HCT116 (cell line): Measurements from ENCODE around the gene ABL2.

Experiments
- CEBPB ChIP-seq: IDR thresholded peaks from 2 replicates; pipeline ENCODE4 v1.6.1; 2012; ENCODE audit warnings: low read depth
- EGR1 ChIP-seq: IDR thresholded peaks from 2 replicates; pipeline ENCODE4 v1.6.1; 2012; ENCODE audit warnings: low read depth
- EZH2 ChIP-seq: fragments of 200-600 bp; sonication (generic); IDR thresholded peaks from 2 replicates; pipeline ENCODE4 v1.6.1; 2017; ENCODE audit warnings: antibody characterized with exemption, mixed run types
- EZH2phosphoT487 ChIP-seq: fragments of 200-600 bp; IDR thresholded peaks from 2 replicates; pipeline ENCODE4 v1.6.1; 2018; ENCODE audit warnings: antibody characterized with exemption, borderline replicate concordance
- JUND ChIP-seq: IDR thresholded peaks from 2 replicates; pipeline ENCODE4 v1.6.1; 2012
- POLR2A ChIP-seq: IDR thresholded peaks from 2 replicates; pipeline ENCODE4 v1.7.0; 2011; ENCODE audit warnings: borderline replicate concordance; ENCODE audit not compliant: insufficient read depth, insufficient read length; ENCODE audit errors: extremely low read depth
- POLR2AphosphoS5 ChIP-seq: IDR thresholded peaks from 2 replicates; pipeline ENCODE4 v1.6.1; 2011; ENCODE audit warnings: mild to moderate bottlenecking, low read depth, low read length, moderate library complexity
- RAD21 ChIP-seq: IDR thresholded peaks from 2 replicates; pipeline ENCODE4 v1.6.1; 2012; ENCODE audit warnings: low read depth, mild to moderate bottlenecking
- SIN3A ChIP-seq: IDR thresholded peaks from 2 replicates; pipeline ENCODE4 v1.6.1; 2012; ENCODE audit warnings: low read depth
- TCF7L2 ChIP-seq: IDR thresholded peaks from 2 replicates; pipeline ENCODE4 v1.7.0; 2011; ENCODE audit warnings: borderline replicate concordance, inconsistent platforms; ENCODE audit not compliant: insufficient read depth, insufficient read length; ENCODE audit errors: extremely low read depth
- ZFX ChIP-seq: fragments of 450-650 bp; IDR thresholded peaks from 2 replicates; pipeline ENCODE4 v1.6.1; 2017
- TF ChIP-seq, protein P1 (sequence below): IDR thresholded peaks from 2 replicates; pipeline ENCODE4 v1.6.1; 2011; ENCODE audit warnings: mild to moderate bottlenecking, low read length, moderate library complexity; ENCODE audit not compliant: insufficient replicate concordance; ENCODE audit errors: extremely low read depth
- TF ChIP-seq, protein P2 (sequence below), 3 experiments: fragments of 200-600 bp in 1 of 3; sonication (generic) in 1 of 3; IDR thresholded peaks in 2 of 3; conservative IDR thresholded peaks in 1 of 3; 2 replicates each; pipeline ENCODE4 v1.5.1; 2012 to 2017; ENCODE audit warnings: low read depth in 2 of 3, low read length in 2 of 3, antibody characterized with exemption in 1 of 3, borderline replicate concordance in 1 of 3, control low read depth in 1 of 3, mild to moderate bottlenecking in 1 of 3, mixed read lengths in 1 of 3, mixed run types in 1 of 3, moderate library complexity in 1 of 3; ENCODE audit not compliant: insufficient read depth in 1 of 3
- TF ChIP-seq, protein P3 (sequence below): IDR thresholded peaks from 2 replicates; pipeline ENCODE4 v1.6.1; 2012

DNA sequence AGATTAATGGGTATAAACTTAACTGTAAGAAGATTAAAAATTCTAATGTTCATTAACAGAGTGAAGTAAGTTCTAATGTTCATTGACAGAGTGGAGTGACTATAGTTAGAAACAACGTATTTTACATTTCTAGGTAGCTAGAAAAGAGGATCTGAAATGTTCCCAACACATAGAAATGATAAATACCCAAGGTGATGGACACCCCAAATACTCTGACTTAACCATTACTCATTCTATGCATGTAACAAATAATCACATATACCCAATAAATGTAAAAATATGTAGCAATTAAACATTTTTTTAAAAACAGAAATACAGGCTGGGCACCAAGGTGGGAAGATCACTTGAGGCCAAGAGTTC, 62.1 kb downstream of the ABL2 start:
- TF ChIP-seq, protein P1, sequence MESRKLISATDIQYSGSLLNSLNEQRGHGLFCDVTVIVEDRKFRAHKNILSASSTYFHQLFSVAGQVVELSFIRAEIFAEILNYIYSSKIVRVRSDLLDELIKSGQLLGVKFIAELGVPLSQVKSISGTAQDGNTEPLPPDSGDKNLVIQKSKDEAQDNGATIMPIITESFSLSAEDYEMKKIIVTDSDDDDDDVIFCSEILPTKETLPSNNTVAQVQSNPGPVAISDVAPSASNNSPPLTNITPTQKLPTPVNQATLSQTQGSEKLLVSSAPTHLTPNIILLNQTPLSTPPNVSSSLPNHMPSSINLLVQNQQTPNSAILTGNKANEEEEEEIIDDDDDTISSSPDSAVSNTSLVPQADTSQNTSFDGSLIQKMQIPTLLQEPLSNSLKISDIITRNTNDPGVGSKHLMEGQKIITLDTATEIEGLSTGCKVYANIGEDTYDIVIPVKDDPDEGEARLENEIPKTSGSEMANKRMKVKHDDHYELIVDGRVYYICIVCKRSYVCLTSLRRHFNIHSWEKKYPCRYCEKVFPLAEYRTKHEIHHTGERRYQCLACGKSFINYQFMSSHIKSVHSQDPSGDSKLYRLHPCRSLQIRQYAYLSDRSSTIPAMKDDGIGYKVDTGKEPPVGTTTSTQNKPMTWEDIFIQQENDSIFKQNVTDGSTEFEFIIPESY: no peak
- TF ChIP-seq, protein P2, sequence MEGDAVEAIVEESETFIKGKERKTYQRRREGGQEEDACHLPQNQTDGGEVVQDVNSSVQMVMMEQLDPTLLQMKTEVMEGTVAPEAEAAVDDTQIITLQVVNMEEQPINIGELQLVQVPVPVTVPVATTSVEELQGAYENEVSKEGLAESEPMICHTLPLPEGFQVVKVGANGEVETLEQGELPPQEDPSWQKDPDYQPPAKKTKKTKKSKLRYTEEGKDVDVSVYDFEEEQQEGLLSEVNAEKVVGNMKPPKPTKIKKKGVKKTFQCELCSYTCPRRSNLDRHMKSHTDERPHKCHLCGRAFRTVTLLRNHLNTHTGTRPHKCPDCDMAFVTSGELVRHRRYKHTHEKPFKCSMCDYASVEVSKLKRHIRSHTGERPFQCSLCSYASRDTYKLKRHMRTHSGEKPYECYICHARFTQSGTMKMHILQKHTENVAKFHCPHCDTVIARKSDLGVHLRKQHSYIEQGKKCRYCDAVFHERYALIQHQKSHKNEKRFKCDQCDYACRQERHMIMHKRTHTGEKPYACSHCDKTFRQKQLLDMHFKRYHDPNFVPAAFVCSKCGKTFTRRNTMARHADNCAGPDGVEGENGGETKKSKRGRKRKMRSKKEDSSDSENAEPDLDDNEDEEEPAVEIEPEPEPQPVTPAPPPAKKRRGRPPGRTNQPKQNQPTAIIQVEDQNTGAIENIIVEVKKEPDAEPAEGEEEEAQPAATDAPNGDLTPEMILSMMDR (IDR thresholded peaks at IDR 0.05 in 2 of 3, conservative IDR thresholded peaks at IDR 0.05 in 1 of 3; ENCODE audit: borderline replicate concordance in 1 of 3, insufficient read depth in 1 of 3, low read depth in 2 of 3, low read length in 2 of 3): no peak
- TF ChIP-seq POLR2A (no peak), ZFX (no peak), SIN3A (no peak), EZH2 (no peak), POLR2AphosphoS5 (no peak), JUND (no peak), EGR1 (no peak), RAD21 (no peak), TCF7L2 (no peak), EZH2phosphoT487 (no peak), CEBPB (no peak)
- TF ChIP-seq, protein P3, sequence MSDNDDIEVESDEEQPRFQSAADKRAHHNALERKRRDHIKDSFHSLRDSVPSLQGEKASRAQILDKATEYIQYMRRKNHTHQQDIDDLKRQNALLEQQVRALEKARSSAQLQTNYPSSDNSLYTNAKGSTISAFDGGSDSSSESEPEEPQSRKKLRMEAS: no peak
